ENCODE measurements around the gene PKHD1.

The PKHD1 gene

DNA sequence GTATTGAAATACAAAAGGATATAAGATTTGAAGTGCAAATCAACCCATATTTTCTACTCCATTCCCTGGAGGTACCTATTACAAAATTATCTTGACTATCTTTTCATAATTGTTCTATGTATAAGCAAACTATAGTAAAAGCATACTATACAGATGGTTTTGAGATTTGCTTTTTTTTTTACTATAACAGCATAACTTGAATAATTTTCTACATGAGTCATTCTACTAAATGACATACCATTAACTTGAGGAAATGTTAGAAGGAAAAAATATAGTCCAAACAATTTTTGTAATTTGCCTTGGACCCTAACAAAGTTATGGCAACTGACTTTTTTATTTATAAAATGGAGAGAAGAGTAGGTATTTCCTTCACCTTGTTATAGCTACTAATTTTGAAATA, 472.7 kb downstream of the PKHD1 start:
- TF ChIP-seq, protein P1, sequence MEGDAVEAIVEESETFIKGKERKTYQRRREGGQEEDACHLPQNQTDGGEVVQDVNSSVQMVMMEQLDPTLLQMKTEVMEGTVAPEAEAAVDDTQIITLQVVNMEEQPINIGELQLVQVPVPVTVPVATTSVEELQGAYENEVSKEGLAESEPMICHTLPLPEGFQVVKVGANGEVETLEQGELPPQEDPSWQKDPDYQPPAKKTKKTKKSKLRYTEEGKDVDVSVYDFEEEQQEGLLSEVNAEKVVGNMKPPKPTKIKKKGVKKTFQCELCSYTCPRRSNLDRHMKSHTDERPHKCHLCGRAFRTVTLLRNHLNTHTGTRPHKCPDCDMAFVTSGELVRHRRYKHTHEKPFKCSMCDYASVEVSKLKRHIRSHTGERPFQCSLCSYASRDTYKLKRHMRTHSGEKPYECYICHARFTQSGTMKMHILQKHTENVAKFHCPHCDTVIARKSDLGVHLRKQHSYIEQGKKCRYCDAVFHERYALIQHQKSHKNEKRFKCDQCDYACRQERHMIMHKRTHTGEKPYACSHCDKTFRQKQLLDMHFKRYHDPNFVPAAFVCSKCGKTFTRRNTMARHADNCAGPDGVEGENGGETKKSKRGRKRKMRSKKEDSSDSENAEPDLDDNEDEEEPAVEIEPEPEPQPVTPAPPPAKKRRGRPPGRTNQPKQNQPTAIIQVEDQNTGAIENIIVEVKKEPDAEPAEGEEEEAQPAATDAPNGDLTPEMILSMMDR (IDR thresholded peaks at IDR 0.05; ENCODE audit: borderline replicate concordance, insufficient read depth, low read depth, low read length), result no peak
- no peak overlapping the region for H3K4me3 ChIP-seq (ENCODE audit: low read depth, low read length)

DNA sequence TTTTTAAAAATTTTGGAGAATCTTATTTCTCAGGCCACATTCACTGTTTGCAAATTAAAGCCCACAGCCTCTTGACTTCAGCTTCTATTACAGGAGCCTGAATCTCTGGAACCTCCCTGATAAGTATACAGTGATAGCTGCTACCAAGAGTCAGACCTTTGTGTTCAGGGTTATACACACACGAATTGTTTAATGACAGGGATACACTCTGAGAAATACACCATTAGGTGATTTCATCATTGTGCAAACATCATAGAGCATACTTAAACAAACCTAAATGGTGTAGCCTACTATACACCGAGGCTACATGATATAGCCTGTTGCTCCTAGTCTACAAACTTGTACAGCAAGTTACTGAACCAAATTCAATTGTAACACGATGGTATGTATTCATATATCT, 473.9 kb downstream of the PKHD1 start:
- TF ChIP-seq, protein P1 (IDR thresholded peaks at IDR 0.05; ENCODE audit: borderline replicate concordance, insufficient read depth, low read depth, low read length), result no peak
- H3K4me3 ChIP-seq (ENCODE audit: low read depth, low read length), result no peak overlapping the region

DNA sequence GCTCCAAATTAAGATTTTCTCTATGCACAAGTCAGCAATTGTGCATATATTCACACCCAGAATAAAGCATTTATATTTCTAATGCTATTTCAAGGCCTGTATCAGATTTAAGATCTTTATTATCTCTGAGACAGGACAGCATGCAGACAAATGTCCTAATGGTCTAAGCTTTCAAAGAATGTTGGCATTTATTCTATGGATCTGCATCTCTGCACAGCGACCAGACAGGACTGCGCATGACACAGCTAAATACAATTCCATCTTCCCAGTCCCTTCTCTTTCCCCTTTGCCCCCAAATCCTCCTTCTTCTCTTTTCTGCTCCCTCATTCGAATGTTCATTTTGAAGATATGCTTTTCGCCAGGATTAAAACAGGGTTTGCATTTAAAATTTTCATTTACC, 478.5 kb downstream of the PKHD1 start:
- no peak overlapping the region for H3K4me3 ChIP-seq (ENCODE audit: low read depth, low read length)
- TF ChIP-seq, protein P1 (IDR thresholded peaks at IDR 0.05; ENCODE audit: borderline replicate concordance, insufficient read depth, low read depth, low read length), result no peak

DNA sequence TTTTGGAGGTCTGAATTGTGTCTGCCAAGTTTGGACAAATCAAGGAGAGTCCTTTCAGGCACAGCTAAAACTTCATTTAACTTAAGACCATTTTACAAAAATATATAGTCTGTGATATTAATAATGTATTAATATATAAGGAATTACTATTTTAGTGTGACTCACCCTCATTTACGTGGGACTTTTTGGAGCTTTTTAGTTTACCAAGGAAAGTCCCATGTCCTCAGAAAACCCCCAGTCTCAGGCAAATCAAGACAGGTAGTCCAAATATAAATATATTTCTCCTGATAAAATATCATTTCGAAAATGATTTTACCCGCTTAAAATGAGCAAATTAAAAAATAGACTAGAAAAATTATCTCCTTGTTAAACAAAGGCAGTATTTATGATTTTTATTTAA, 479.0 kb downstream of the PKHD1 start:
- no peak overlapping the region for H3K4me3 ChIP-seq (ENCODE audit: low read depth, low read length)
- TF ChIP-seq, protein P1 (IDR thresholded peaks at IDR 0.05; ENCODE audit: borderline replicate concordance, insufficient read depth, low read depth, low read length), result no peak

DNA sequence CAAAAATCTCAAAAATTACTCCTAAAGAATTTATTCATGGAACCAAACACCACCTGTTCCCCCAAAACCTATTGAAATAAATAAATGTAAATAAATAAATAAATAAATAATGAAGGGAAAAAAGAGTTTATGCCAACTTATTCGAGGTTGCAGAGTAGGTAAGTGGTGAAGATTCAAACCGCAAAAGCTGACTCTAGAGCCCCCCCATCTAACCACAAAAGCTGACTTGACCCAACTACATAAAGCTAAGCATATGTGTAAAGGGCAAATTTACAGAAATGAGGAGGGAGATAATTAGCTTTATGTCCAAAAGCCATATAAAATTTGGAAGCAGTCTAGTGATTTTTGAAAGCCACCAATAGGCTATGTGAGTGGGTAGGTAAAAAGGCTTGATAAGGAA, 486.9 kb downstream of the PKHD1 start:
- TF ChIP-seq, protein P1 (IDR thresholded peaks at IDR 0.05; ENCODE audit: borderline replicate concordance, insufficient read depth, low read depth, low read length), result no peak
- no peak overlapping the region for H3K4me3 ChIP-seq (ENCODE audit: low read depth, low read length)

DNA sequence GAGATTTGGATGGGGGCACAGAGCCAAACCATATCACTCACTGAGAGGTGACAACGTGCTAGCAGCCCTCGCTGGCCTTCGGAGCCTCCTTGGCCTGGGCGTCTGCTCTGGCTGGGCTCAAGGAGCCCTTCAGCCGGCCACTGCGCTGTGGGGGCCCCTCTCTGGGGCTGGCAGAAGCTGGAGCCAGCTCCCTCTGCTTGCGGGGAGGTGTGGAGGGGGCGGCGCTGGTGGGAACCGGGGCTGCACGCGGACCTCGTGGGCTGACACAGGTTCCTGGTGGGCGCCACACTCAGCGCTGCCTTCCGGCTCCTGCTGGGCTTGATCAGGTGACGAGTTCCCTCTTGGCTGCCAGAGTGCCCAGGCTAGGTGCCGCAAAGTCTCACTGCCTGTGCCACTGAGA, 489.2 kb downstream of the PKHD1 start:
- no peak overlapping the region for H3K4me3 ChIP-seq (ENCODE audit: low read depth, low read length)
- TF ChIP-seq, protein P1 (IDR thresholded peaks at IDR 0.05; ENCODE audit: borderline replicate concordance, insufficient read depth, low read depth, low read length), result no peak

DNA sequence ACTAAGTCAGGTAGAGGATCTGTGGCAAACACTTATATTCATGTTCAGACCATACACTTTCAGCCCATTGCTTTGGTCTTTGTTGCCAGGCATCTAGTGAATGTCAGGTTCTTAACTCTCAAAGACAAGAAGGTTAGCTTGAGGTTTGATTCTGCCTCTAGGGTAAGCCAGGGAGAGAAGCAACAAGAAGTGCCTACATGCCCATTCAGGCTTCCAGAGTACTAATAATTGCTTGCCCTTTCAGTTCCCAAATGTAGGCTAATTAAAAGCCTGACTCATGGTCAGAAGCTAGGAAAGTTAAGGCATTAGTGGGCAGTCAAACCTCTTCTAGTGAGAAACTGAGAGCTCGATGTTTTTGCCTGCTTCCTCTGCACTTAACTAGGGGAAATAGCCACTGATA, 492.4 kb downstream of the PKHD1 start:
- TF ChIP-seq, protein P1 (IDR thresholded peaks at IDR 0.05; ENCODE audit: borderline replicate concordance, insufficient read depth, low read depth, low read length), result no peak
- no peak overlapping the region for H3K4me3 ChIP-seq (ENCODE audit: low read depth, low read length)
